Transverse colon (tissue), 3 donors: ENCODE results near the gene OR6K6.

Experiments used
- EP300 ChIP-seq: sonication (generic); formaldehyde crosslinking; IDR thresholded peaks from one replicate; pipeline ENCODE4 v1.6.1; 2017; ENCODE audit warnings: antibody characterized with exemption, low read depth
- POLR2A ChIP-seq: fragments of 450-650 bp; IDR thresholded peaks from one replicate; pipeline ENCODE4 v1.6.1; 2016; ENCODE audit warnings: antibody characterized with exemption, mild to moderate bottlenecking, moderate library complexity
- TF ChIP-seq, protein P1 (sequence below), 5 experiments: fragments of 200-600 bp in 3 of 5; fragments of 450-650 bp in 2 of 5; sonication (generic) in 3 of 5; IDR thresholded peaks; 1 replicate in 2 of 5; 2 replicates in 3 of 5; pipeline ENCODE4 v1.5.1; 2016 to 2017; ENCODE audit warnings: antibody characterized with exemption in 5 of 5, inconsistent platforms in 3 of 5, mild to moderate bottlenecking in 2 of 5, moderate library complexity in 1 of 5

DNA sequence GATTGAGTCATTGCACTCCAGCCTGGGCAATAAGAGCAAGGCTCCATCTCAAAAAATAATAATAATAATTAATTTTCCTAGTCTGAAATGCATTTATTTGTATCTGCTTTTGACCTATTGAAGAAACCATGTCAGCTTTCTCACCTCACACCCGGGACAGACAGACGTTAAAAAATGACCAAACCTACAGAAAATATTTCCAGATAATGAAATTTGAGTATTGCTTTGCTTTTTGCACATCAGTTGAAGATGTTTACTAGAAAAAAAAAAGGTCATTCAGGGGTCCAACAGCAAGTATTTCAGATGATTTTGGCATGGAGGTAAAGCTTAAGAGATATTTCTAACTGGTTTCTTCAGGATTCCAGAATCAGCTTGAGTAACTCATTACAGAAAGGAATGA is at the start of gene OR6K6:
- TF ChIP-seq, protein P1, sequence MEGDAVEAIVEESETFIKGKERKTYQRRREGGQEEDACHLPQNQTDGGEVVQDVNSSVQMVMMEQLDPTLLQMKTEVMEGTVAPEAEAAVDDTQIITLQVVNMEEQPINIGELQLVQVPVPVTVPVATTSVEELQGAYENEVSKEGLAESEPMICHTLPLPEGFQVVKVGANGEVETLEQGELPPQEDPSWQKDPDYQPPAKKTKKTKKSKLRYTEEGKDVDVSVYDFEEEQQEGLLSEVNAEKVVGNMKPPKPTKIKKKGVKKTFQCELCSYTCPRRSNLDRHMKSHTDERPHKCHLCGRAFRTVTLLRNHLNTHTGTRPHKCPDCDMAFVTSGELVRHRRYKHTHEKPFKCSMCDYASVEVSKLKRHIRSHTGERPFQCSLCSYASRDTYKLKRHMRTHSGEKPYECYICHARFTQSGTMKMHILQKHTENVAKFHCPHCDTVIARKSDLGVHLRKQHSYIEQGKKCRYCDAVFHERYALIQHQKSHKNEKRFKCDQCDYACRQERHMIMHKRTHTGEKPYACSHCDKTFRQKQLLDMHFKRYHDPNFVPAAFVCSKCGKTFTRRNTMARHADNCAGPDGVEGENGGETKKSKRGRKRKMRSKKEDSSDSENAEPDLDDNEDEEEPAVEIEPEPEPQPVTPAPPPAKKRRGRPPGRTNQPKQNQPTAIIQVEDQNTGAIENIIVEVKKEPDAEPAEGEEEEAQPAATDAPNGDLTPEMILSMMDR (IDR thresholded peaks at IDR 0.05) = no peak
- TF ChIP-seq EP300 (no peak), POLR2A (no peak)
